ENCODE results near the gene ST3GAL3. TPM values are rescaled to one million over a fixed set of nuclear protein-coding genes. Genes with fewer than 3 reads are reported as not detected.

ST3GAL3 gene
- total RNA-seq, 1 donor from 2014 or later = 24.3 TPM

DNA sequence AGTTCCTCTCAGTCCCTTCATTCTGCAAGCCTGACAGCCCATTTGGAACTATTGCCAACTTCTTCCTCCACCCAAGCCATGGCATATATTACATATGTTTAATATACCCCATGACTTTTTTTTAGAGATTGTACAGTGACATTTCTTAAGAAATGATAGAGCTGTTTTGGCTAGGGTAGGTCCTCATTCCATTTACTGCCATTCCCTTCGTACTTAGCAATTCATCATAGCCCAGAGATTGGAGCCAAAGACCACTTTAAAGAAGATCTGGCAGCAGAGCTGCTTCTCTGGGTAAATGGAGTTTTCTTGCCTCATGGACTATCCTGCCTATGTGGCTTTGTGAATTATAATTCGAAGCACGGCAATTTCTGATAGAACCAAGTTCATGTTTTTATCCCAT lies 93.4 kb downstream of the ST3GAL3 start:
- DNase-seq = no peak
- CTCF ChIA-PET = no interaction called here
- peaks cover 17% of the 10 kb centered on the region for H3K36me3 Mint-ChIP-seq (ENCODE audit: low read depth)
- POLR2A ChIA-PET = no interaction called here
- H3K27ac Mint-ChIP-seq = no peak overlapping the region
- TF ChIP-seq, protein P1, sequence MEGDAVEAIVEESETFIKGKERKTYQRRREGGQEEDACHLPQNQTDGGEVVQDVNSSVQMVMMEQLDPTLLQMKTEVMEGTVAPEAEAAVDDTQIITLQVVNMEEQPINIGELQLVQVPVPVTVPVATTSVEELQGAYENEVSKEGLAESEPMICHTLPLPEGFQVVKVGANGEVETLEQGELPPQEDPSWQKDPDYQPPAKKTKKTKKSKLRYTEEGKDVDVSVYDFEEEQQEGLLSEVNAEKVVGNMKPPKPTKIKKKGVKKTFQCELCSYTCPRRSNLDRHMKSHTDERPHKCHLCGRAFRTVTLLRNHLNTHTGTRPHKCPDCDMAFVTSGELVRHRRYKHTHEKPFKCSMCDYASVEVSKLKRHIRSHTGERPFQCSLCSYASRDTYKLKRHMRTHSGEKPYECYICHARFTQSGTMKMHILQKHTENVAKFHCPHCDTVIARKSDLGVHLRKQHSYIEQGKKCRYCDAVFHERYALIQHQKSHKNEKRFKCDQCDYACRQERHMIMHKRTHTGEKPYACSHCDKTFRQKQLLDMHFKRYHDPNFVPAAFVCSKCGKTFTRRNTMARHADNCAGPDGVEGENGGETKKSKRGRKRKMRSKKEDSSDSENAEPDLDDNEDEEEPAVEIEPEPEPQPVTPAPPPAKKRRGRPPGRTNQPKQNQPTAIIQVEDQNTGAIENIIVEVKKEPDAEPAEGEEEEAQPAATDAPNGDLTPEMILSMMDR (IDR thresholded peaks at IDR 0.05) = no peak
- no peak for ATAC-seq (ENCODE audit: low read depth)
- no peaks in the 10 kb centered on the region for H3K4me1 Mint-ChIP-seq
- H3K4me3 Mint-ChIP-seq = no peak overlapping the region
- no peaks in the 10 kb centered on the region for H3K27me3 Mint-ChIP-seq
- intact Hi-C loops (cut with micrococcal nuclease) = no loop called here
- H3K9me3 Mint-ChIP-seq = peaks cover 4% of the 10 kb centered on the region

DNA sequence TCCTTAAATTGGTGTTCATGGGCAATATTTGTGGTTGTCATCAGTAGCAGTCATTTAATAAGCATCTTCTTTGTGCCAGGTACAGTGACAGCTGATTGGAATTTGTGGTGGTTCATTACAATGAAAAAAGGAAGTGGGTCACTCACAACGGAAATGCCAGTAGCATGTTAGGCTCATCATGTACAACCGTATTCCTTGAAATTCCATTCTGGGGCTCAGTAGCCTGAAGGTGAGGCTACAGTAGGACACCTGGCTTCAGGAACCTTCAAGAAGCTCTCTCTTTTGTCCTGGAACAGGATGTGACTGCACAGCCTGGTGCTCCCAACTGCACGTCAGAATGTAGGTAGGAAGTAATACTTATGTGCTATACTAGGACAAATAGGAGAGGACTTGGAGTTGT lies 93.9 kb downstream of the ST3GAL3 start:
- TF ChIP-seq, protein P1 (IDR thresholded peaks at IDR 0.05) = no peak
- H3K27ac Mint-ChIP-seq = no peak overlapping the region

GRCh38 chr1:43802356-43802980 lies 95.1 kb downstream of the ST3GAL3 start:
- no peak for ATAC-seq (ENCODE audit: low read depth)
- intact Hi-C loops (cut with micrococcal nuclease) = no loop called here
- Mint-ChIP-seq H3K36me3 (ENCODE audit: low read depth) (peaks cover 9% of the 10 kb centered on the region), H3K9me3 (no peaks in the 10 kb centered on the region), H3K27ac (no peak overlapping the region), H3K4me1 (no peaks in the 10 kb centered on the region), H3K4me3 (no peak overlapping the region), H3K27me3 (no peaks in the 10 kb centered on the region)
- DNase-seq = no peak
- TF ChIP-seq, protein P1 (IDR thresholded peaks at IDR 0.05) = no peak
- POLR2A ChIA-PET = no interaction called here
- CTCF ChIA-PET = no interaction called here

More for the DNA sequence above, 93.9 kb downstream of the ST3GAL3 start:
- POLR2A ChIA-PET = no interaction called here
- H3K4me1 Mint-ChIP-seq = no peaks in the 10 kb centered on the region
- H3K27me3 Mint-ChIP-seq = no peaks in the 10 kb centered on the region
- CTCF ChIA-PET = no interaction called here
- peaks cover 14% of the 10 kb centered on the region for H3K36me3 Mint-ChIP-seq (ENCODE audit: low read depth)
- peaks cover 4% of the 10 kb centered on the region for H3K9me3 Mint-ChIP-seq
- no peak overlapping the region for H3K4me3 Mint-ChIP-seq
- DNase-seq = no peak
- ATAC-seq (ENCODE audit: low read depth) = no peak
- intact Hi-C loops (cut with micrococcal nuclease) = no loop called here

DNA sequence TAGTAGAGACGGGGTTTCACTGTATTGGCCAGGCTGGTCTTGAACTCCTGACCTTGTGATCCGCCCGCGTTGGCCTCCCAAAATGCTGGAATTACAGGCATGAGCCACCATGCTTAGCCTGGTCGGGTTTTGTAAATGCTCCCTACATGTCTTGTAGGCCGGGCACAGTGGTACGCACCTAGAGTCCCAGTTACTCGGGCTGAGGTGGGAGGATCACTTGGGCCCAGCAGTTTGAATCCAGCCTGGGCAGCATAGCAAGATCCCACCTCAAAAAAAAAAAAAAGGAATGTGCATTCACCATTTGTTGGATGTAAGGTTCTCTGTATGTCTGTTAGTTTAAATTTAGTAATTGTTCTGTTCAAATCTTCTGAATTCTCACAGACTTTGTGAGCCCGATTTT lies 95.8 kb downstream of the ST3GAL3 start:
- H3K4me1 Mint-ChIP-seq = no peaks in the 10 kb centered on the region
- H3K36me3 Mint-ChIP-seq (ENCODE audit: low read depth) = peaks cover 11% of the 10 kb centered on the region
- CTCF ChIA-PET = no interaction called here
- peaks cover under 1% of the 10 kb centered on the region for H3K9me3 Mint-ChIP-seq
- no peak for ATAC-seq (ENCODE audit: low read depth)
- intact Hi-C loops (cut with micrococcal nuclease) = no loop called here
- POLR2A ChIA-PET = no interaction called here
- TF ChIP-seq, protein P1 (IDR thresholded peaks at IDR 0.05) = no peak
- no peak for DNase-seq
- no peak overlapping the region for H3K27ac Mint-ChIP-seq
- no peak overlapping the region for H3K4me3 Mint-ChIP-seq
- H3K27me3 Mint-ChIP-seq = no peaks in the 10 kb centered on the region

GRCh38 chr1:43803646-43804045 lies 96.3 kb downstream of the ST3GAL3 start:
- Mint-ChIP-seq H3K9me3 (peaks cover 4% of the 10 kb centered on the region), H3K36me3 (ENCODE audit: low read depth) (peaks cover 16% of the 10 kb centered on the region), H3K27ac (no peak overlapping the region), H3K27me3 (no peaks in the 10 kb centered on the region), H3K4me1 (no peaks in the 10 kb centered on the region), H3K4me3 (no peak overlapping the region)
- DNase-seq (no peak), ATAC-seq (ENCODE audit: low read depth) (no peak)
- TF ChIP-seq, protein P1 (IDR thresholded peaks at IDR 0.05) = no peak
- ChIA-PET CTCF (no interaction called here), POLR2A (no interaction called here)
- intact Hi-C loops (cut with micrococcal nuclease) = no loop called here
